ENCODE results near the gene CCSER1.

CCSER1 gene

DNA sequence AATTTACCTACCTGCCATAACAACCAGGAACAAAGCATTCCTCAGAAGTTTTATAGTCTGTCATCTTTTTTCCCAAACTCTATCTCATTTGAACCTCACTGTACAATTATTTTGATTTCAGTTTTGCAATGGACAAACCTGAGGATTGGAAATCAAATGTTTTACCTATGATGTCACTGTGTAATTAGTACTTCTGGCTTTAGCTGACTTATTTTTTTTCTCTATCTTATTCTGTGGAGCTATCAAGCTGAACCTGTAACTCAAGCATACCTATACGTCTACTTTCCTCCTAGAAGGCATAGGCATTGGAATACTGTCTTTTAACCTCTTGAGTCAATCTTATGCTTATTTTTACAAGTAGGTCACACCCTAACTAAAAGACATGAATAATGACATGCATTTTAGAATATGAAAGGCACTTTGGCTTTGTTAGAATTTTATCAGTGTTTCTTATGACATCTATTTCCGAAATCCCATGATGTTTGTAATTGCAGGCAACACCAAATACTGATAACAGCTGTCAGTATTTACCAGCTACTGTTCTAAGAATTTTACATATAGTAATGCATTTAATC lies 21.5 kb downstream of the CCSER1 start:
- TF ChIP-seq, protein P1, sequence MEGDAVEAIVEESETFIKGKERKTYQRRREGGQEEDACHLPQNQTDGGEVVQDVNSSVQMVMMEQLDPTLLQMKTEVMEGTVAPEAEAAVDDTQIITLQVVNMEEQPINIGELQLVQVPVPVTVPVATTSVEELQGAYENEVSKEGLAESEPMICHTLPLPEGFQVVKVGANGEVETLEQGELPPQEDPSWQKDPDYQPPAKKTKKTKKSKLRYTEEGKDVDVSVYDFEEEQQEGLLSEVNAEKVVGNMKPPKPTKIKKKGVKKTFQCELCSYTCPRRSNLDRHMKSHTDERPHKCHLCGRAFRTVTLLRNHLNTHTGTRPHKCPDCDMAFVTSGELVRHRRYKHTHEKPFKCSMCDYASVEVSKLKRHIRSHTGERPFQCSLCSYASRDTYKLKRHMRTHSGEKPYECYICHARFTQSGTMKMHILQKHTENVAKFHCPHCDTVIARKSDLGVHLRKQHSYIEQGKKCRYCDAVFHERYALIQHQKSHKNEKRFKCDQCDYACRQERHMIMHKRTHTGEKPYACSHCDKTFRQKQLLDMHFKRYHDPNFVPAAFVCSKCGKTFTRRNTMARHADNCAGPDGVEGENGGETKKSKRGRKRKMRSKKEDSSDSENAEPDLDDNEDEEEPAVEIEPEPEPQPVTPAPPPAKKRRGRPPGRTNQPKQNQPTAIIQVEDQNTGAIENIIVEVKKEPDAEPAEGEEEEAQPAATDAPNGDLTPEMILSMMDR (IDR thresholded peaks at IDR 0.05; ENCODE audit: low read depth, low read length), result no peak
- no peak for DNase-seq

DNA sequence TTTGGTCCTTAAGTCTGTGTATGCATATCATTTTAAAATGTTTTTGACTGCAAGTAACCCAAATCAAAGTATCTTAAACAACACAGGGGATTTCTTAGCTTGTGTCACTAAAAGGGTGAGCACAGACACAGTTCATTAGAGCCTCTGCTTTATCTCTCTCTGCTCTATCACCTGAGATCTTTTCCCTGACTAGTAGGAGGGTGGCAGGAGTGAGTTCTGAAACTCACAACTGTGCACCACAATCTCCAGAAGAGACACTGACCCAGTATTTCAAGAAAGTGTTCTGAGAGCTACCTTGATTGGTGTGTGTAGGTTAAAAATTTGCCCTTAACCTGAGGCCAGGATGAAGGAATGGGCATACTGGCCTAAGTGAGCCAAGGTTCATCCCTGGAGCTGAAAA lies 24.8 kb downstream of the CCSER1 start:
- Histone ChIP-seq H3K36me3 (no peaks in the 10 kb centered on the region), H3K4me3 (ENCODE audit: low read depth, low read length) (no peak overlapping the region), H3K9me3 (ENCODE audit: severe bottlenecking) (no peaks in the 10 kb centered on the region), H3K27me3 (ENCODE audit: insufficient read depth, low read depth, severe bottlenecking) (no peaks in the 10 kb centered on the region), H3K27ac (no peak overlapping the region)
- TF ChIP-seq, protein P1 (IDR thresholded peaks at IDR 0.05; ENCODE audit: low read depth, low read length), result no peak
- DNase-seq, result no peak

More for the DNA sequence above, 21.5 kb downstream of the CCSER1 start:
- H3K4me3 ChIP-seq (ENCODE audit: low read depth, low read length), result no peak overlapping the region
- H3K27ac ChIP-seq, result no peak overlapping the region
- H3K9me3 ChIP-seq (ENCODE audit: severe bottlenecking), result no peaks in the 10 kb centered on the region
- H3K36me3 ChIP-seq, result no peaks in the 10 kb centered on the region
- H3K27me3 ChIP-seq (ENCODE audit: insufficient read depth, low read depth, severe bottlenecking), result no peaks in the 10 kb centered on the region

DNA sequence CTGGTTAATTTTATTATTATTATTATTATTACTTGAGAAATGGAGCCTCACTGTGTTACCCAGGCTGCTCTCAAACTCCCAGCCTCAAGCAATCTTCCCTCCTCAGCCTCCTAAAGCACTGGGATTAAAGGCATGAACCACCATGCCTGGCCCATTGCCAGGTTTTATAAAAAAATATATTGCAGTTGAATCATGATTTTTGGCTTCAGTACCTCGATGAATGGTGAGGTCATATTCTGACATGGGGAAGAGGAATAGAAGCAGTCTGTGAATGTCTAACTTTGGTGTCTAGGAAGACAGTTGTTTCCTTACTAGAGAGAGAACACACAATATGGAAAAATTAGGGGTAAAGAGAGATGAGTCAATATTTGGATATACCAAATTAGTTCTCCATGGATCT lies 32.0 kb downstream of the CCSER1 start:
- no peak for DNase-seq
- Histone ChIP-seq H3K9me3 (ENCODE audit: severe bottlenecking) (no peaks in the 10 kb centered on the region), H3K27me3 (ENCODE audit: insufficient read depth, low read depth, severe bottlenecking) (no peaks in the 10 kb centered on the region), H3K27ac (no peak overlapping the region), H3K36me3 (no peaks in the 10 kb centered on the region), H3K4me3 (ENCODE audit: low read depth, low read length) (no peak overlapping the region)
- TF ChIP-seq, protein P1 (IDR thresholded peaks at IDR 0.05; ENCODE audit: low read depth, low read length), result no peak

DNA sequence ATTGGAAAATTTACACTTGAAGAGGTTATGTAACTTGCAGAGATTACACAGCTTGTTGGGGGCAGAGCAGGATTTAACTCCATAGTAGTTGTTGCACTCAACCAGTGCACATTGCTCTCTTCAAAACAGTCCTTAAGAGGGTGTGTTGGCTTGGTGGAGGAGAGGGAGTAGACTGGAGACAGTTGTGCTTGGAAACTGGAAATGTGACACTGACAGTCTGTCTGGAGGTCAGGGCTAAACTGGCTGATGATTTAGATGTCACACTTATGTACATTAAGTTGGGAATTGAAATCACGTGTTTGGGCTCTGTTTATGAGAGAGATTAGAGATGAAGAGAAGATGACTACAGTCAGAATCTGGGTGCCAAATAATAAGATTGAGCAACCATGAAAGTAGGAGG lies 32.9 kb downstream of the CCSER1 start:
- TF ChIP-seq, protein P1 (IDR thresholded peaks at IDR 0.05; ENCODE audit: low read depth, low read length), result no peak
- Histone ChIP-seq H3K4me3 (ENCODE audit: low read depth, low read length) (no peak overlapping the region), H3K27me3 (ENCODE audit: insufficient read depth, low read depth, severe bottlenecking) (no peaks in the 10 kb centered on the region), H3K36me3 (no peaks in the 10 kb centered on the region), H3K9me3 (ENCODE audit: severe bottlenecking) (no peaks in the 10 kb centered on the region), H3K27ac (no peak overlapping the region)
- DNase-seq, result no peak

DNA sequence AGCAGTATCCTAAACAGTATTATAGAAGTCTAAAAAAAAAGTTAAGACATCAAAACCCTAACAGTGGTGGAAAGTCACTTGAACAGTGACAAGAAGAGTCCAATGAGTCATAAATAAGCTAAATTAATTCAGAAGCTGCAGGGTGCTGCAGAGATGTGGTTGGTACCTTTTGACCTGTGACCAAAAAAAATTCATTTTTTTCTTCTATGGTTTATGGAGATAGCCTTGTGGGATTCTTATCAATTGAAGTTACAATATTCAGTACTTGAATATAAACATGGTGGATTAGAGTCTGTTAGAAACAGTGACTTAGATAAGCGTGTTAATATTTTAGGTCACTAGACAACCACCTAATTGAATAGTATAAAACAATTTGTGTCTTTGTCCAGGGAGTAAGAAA lies 35.4 kb downstream of the CCSER1 start:
- Histone ChIP-seq H3K27me3 (ENCODE audit: insufficient read depth, low read depth, severe bottlenecking) (no peaks in the 10 kb centered on the region), H3K4me3 (ENCODE audit: low read depth, low read length) (no peak overlapping the region), H3K9me3 (ENCODE audit: severe bottlenecking) (no peaks in the 10 kb centered on the region), H3K27ac (no peak overlapping the region), H3K36me3 (no peaks in the 10 kb centered on the region)
- no peak for DNase-seq
- TF ChIP-seq, protein P1 (IDR thresholded peaks at IDR 0.05; ENCODE audit: low read depth, low read length), result no peak

DNA sequence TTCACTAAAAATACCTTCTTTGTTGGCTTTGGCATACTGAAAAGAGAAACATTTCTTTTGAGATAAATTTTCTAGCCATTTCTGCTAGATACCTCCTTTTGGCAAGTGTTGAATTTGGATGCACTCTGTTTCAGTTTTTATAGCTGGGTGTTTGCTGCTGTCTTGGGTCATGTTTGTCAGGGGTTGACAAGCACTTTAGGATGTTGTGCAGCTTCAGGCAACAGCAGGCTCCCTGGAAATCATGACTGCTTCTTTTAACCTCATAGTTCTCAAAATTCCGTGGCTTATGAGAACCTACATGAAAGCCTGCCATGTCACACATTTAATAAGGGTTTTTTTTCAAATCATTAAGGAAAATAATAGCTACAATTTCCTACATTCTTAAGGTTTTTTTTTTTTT lies 36.7 kb downstream of the CCSER1 start:
- Histone ChIP-seq H3K27ac (no peak overlapping the region), H3K4me3 (ENCODE audit: low read depth, low read length) (no peak overlapping the region), H3K9me3 (ENCODE audit: severe bottlenecking) (no peaks in the 10 kb centered on the region), H3K36me3 (no peaks in the 10 kb centered on the region), H3K27me3 (ENCODE audit: insufficient read depth, low read depth, severe bottlenecking) (no peaks in the 10 kb centered on the region)
- DNase-seq, result no peak
- TF ChIP-seq, protein P1 (IDR thresholded peaks at IDR 0.05; ENCODE audit: low read depth, low read length), result no peak

All from WERI-Rb-1 (cell line).